PC-3 (cell line): ENCODE data around the gene GALNT2.

ENCODE experiments used
- EZH2 ChIP-seq: fragments of 300-600 bp; sonication (generic); IDR thresholded peaks from one replicate; pipeline ENCODE4 v1.6.1; 2017; ENCODE audit warnings: antibody characterized with exemption, mild to moderate bottlenecking, low read length; ENCODE audit not compliant: unreplicated experiment
- EZH2phosphoT487 ChIP-seq: fragments of 300-600 bp; sonication (generic); IDR thresholded peaks from 2 replicates; pipeline ENCODE4 v1.6.1; 2018; ENCODE audit warnings: mild to moderate bottlenecking, antibody characterized with exemption, low read length, borderline replicate concordance

DNA sequence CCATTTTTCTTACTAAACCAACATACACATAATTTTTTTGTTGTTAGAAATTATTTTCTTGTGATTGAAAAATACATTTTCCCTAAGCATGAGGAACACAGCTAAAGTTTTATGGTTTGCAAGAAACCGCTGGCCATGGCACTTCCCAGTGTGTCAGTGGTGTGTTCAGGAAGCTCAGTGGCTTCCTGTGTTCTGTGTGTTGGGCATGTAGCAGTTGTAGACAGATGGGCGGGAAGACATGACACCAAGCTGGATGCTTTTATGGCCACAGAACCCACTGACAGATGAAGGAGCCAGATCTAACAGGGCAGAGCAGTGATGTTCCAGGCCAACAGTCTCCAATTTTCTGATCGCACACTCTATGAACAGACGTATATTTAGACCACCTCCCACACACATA is 119.8 kb downstream of the GALNT2 start:
- TF ChIP-seq EZH2phosphoT487 = no peak
- no peak for TF ChIP-seq EZH2
